ENCODE results near the gene GLTPD2. TPM values are rescaled to one million over a fixed set of nuclear protein-coding genes. Genes with fewer than 3 reads are reported as not detected.

The GLTPD2 gene
- total RNA-seq, 6 experiments from 2014 or later: 20.6 to 97.4 (median 60.9) TPM

DNA sequence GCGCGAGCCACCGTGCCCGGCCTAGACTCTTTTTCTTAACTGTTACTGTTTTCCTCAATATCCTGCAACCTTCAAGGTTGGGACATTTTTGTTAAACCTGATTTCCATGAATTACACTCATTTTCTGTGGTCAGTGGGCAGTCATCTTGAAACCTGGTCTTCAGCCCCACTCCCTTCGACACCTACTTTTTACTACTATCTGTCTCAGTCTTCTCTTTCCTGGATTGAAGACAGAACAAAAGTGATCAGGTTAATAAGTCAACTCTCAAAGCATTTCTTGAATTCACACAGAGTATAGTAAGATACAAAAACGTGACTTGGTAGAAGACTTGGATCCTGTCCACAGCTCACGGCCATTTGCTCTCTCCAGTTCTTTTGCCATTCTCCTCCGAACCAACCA, 50.5 kb downstream of the GLTPD2 start:
- H3K9me3 ChIP-seq: no peaks in the 10 kb centered on the region
- H3K4me3 ChIP-seq: no peak overlapping the region
- intact Hi-C loops (cut with DNase I): no loop called here
- no peak for ATAC-seq
- no peak for DNase-seq
- H3K36me3 ChIP-seq: no peaks in the 10 kb centered on the region
- TF ChIP-seq, protein P1, sequence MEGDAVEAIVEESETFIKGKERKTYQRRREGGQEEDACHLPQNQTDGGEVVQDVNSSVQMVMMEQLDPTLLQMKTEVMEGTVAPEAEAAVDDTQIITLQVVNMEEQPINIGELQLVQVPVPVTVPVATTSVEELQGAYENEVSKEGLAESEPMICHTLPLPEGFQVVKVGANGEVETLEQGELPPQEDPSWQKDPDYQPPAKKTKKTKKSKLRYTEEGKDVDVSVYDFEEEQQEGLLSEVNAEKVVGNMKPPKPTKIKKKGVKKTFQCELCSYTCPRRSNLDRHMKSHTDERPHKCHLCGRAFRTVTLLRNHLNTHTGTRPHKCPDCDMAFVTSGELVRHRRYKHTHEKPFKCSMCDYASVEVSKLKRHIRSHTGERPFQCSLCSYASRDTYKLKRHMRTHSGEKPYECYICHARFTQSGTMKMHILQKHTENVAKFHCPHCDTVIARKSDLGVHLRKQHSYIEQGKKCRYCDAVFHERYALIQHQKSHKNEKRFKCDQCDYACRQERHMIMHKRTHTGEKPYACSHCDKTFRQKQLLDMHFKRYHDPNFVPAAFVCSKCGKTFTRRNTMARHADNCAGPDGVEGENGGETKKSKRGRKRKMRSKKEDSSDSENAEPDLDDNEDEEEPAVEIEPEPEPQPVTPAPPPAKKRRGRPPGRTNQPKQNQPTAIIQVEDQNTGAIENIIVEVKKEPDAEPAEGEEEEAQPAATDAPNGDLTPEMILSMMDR (IDR thresholded peaks at IDR 0.05): no peak
- TF ChIP-seq POLR2A (IDR thresholded peaks at IDR 0.05): no peak
- H3K27ac ChIP-seq: no peak overlapping the region
- peaks cover 0 to 22% (median 11%) of the 10 kb centered on the region in 4 donors for H3K4me1 ChIP-seq
- no peaks in the 10 kb centered on the region for H3K27me3 ChIP-seq
- 89% methylated on average over 8 of the region's 8 CpGs for WGBS (ENCODE audit: insufficient coverage, low coverage, low lambda C conversion rate, missing lambda C conversion rate)

Other genes starting within 250 kb of the GLTPD2 start
- gene MYBBP1A, start 233.6 kb upstream of the GLTPD2 start, total RNA-seq: 10 to 100 TPM; 16.3 to 32.0 (median 23.7) TPM
- gene GGT6, start 228.4 kb upstream of the GLTPD2 start, total RNA-seq: under 1 TPM; 0.09 to 0.92 (median 0.27) TPM
- under 1 TPM in 3 of 6 experiments, not detected in 3; 0.12 to 0.25 (median 0.14) TPM for gene SMTNL2, start 204.4 kb upstream of the GLTPD2 start, total RNA-seq
- under 1 TPM in 4 of 6 experiments, not detected in 2; 0.09 to 0.53 (median 0.28) TPM for gene ALOX15, start 147.3 kb upstream of the GLTPD2 start, total RNA-seq
- gene PELP1, start 84.8 kb upstream of the GLTPD2 start, total RNA-seq: 10 to 100 TPM; 11.5 to 22.2 (median 16.1) TPM
- gene ARRB2, start 78.3 kb upstream of the GLTPD2 start, total RNA-seq: 10 to 100 TPM; 18.2 to 38.6 (median 23.9) TPM
- 10 to 100 TPM in 5 of 6 experiments, 1 to 10 TPM in 1; 10.0 to 21.1 (median 16.2) TPM for gene MED11, start 57.5 kb upstream of the GLTPD2 start, total RNA-seq
- 1 to 10 TPM in 5 of 6 experiments, under 1 TPM in 1; 0.70 to 6.5 (median 1.9) TPM for gene ZMYND15, start 49.1 kb upstream of the GLTPD2 start, total RNA-seq
- 10 to 100 TPM; 13.3 to 69.6 (median 31.3) TPM for gene CXCL16, start 49.0 kb upstream of the GLTPD2 start, total RNA-seq
- 100 to 1,000 TPM in 3 of 6 experiments, 10 to 100 TPM in 3; 67.1 to 215 (median 112) TPM for gene TM4SF5, start 17.1 kb upstream of the GLTPD2 start, total RNA-seq
- 10 to 100 TPM in 1 of 6 experiments, 1 to 10 TPM in 5; 3.5 to 12.3 (median 5.2) TPM for gene VMO1, start 2.6 kb upstream of the GLTPD2 start, total RNA-seq
- gene PSMB6, start 7.2 kb downstream of the GLTPD2 start, total RNA-seq: 100 to 1,000 TPM in 2 of 6 experiments, 10 to 100 TPM in 4; 68.8 to 136 (median 75.7) TPM
- gene PLD2, start 18.2 kb downstream of the GLTPD2 start, total RNA-seq: 10 to 100 TPM in 3 of 6 experiments, 1 to 10 TPM in 3; 8.2 to 27.3 (median 10.8) TPM
- gene MINK1, start 44.4 kb downstream of the GLTPD2 start, total RNA-seq: 10 to 100 TPM; 20.3 to 42.5 (median 28.0) TPM
- 1 to 10 TPM; 1.6 to 4.0 (median 3.2) TPM for gene C17orf107, start 110.6 kb downstream of the GLTPD2 start, total RNA-seq
- 1 to 10 TPM; 1.4 to 2.9 (median 2.0) TPM for gene CHRNE, start 114.1 kb downstream of the GLTPD2 start, total RNA-seq
- gene GP1BA, start 143.3 kb downstream of the GLTPD2 start, total RNA-seq: under 1 TPM in 3 of 6 experiments, not detected in 3; 0.13 to 0.20 (median 0.15) TPM
- 10 to 100 TPM; 32.6 to 64.2 (median 41.0) TPM for gene SLC25A11, start 151.1 kb downstream of the GLTPD2 start, total RNA-seq
- gene RNF167, start 151.3 kb downstream of the GLTPD2 start, total RNA-seq: 10 to 100 TPM; 52.1 to 73.5 (median 57.5) TPM
- 1,000 to 10,000 TPM in 1 of 6 experiments, 100 to 1,000 TPM in 5; 221 to 1,037 (median 292) TPM for gene PFN1, start 159.6 kb downstream of the GLTPD2 start, total RNA-seq
- gene ENO3, start 162.2 kb downstream of the GLTPD2 start, total RNA-seq: 10 to 100 TPM; 54.7 to 69.8 (median 58.7) TPM
- 10 to 100 TPM; 22.3 to 33.9 (median 26.4) TPM for gene SPAG7, start 178.9 kb downstream of the GLTPD2 start, total RNA-seq
- gene CAMTA2, start 198.7 kb downstream of the GLTPD2 start, total RNA-seq: 10 to 100 TPM; 15.3 to 21.1 (median 17.7) TPM
- 1 to 10 TPM in 2 of 6 experiments, under 1 TPM in 3, not detected in 1; 0.83 to 1.3 (median 0.97) TPM for gene INCA1, start 208.6 kb downstream of the GLTPD2 start, total RNA-seq
- gene KIF1C, start 209.0 kb downstream of the GLTPD2 start, total RNA-seq: 100 to 1,000 TPM in 3 of 6 experiments, 10 to 100 TPM in 3; 59.8 to 112 (median 99.3) TPM
- under 1 TPM in 2 of 6 experiments, not detected in 4; 0.13 to 0.20 TPM for gene SLC52A1, start 246.5 kb downstream of the GLTPD2 start, total RNA-seq

Data from right lobe of liver (tissue), 6 donors.